T-helper 2 cell (primary cell): Measurements from ENCODE around the gene P2RX1.
A peak's percentile ranks its signal among the peaks of the same experiment; 100 is the strongest.
"Not testable (repeated sequence)": the region's sequence is repeated elsewhere in the genome, so short reads cannot be mapped to it uniquely, and the experiment has no call there.

Experiments
- DNase-seq, 5 experiments: peaks; one replicate each; pipeline versions ENCODE4 v3.0.0 to v3.0.0-alpha.2; 2012 to 2022

Gene P2RX1

DNA sequence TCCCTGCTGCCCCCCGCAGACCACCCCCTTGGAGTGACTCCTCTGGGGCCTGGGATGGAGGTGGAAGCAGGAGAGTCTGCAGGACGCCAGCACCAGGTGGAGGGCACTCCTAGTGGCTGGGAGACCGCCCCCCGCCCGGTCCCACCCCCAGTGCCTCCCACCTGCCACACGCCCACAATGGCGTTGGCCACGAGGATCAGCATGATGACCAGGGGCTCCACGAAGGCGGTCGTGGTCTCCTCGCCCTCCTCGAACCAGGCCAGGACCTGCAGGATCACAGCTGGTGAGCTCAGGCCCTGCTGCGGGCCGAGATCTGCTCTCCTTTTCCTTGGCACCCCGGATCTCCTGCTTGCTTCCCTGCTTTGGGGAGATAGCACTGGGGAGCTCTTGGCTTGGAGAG, 35.2 kb upstream of the P2RX1 start:
- no peak for DNase-seq

DNA sequence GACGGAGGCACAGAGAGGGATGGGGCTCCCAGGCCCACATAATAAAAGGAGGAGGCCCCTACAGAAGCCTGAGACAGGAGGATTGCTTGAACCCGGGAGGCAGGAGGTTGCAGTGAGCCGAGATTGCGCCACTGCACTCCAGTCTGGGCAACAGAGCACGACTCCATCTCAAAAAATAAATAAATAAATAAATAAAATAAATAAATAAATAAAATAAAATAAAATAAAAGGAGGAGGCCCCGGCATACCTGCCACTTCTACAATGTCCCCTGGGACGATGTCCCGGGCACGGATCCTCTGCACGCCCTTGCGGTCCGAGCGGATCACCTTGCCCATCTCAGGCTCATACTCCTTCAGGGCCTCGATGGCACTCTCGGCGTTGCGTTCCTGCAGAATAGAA, 34.7 kb upstream of the P2RX1 start:
- no peak for DNase-seq

DNA sequence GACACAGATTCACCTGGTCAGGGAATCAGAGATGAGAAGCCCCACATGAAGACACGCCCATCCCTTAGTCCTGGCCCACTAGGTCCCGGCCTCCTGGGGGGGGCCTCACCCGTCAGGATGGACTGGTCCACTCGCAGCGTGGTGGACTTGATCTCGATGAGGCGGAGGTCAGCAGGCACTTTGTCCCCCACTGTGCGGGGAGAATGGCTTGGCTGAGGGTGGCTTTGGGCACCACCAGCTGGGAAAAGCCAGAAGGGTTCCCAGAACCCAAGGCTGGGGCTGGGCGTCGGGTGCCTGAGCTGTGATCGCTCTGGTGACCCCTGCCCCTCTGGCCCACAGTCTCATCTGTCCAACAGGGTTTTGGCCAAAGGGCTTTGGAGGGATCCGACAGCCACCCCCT, 34.3 kb upstream of the P2RX1 start:
- no peak for DNase-seq

DNA sequence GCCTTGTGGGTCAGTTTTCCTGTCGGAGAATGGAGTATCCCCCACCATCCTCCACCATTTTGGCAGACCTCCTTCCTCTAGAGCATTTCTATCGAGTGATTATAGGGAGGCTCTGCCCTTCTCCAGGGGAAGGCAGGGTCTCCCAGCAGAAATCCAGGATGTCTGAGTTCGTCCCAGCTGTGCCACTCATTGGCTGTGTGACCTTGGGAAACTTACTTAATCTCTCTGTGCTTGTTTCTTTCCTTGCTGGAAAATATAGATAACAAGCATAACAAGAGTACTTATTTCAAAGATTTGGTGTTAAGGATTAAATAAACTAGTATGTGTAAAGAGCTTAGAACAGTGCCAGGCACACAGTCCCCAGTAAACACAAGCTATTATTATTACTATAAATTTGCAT, 33.2 kb upstream of the P2RX1 start:
- no peak for DNase-seq

DNA sequence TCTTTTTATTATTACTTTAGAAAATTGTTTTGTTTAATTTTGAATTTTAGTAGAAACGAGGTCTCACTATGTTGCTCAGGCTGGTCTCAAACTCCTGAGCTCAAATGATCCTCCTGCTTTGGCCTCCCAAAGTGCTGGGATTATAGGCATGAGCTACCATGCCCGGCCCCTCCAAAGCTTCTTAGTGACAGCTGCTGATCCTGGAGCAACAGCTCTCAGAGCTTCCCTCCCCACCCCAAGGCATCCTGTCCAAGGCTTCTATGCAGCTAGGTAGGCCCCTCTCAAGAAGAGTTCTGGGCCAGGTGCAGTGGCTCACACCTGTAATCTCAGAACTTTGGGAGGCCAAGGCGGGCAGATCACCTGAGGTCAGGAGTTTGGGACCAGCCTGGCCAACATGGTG, 32.3 kb upstream of the P2RX1 start:
- not testable (repeated sequence) for DNase-seq

DNA sequence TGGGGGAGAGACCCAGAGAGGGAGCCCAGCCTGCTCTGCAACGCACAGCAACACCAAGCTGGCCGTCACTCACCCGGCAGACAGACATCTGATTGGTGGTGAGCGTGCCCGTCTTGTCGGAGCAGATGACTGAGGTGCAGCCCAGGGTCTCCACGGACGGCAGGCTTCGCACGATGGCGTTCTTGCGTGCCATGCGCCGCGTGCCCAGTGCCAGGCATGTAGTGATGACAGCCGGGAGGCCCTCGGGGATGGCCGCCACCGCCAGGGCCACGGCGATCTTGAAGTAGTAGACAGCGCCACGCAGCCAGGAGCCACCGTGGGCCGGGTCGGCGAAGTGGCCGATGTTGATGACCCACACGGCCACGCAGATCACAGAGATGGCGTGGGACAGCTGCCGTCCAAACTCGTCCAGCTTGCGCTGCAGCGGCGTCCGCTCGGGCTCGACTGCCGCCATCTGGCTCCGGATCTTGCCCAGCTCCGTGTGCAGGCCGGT, 31.1 kb upstream of the P2RX1 start:
- DNase-seq, result no peak

DNA sequence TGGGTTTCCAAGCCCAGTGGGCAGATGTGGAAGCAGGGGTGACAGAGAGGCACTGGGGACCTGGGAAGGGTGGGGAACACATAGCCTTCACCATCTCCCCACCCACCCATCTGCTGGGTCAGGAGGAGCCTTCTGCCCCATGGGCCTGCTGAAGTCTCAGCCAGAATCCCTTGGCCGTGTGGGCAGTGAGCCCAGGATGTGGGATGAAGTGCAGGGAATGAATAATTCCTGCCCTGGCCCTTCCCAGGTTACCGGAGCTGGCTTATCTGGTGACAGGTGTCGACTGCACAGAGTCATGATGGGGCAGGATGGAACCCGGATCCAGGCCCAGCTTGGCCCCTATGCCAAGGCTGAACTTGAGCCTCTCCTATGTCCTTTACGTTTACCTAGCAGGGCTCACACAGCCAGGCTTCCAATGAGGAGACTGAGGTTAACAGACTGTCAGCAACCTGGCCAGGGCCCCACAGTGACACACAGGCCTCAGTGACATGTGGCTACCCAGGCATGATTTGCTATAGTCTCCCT, 30.5 kb upstream of the P2RX1 start:
- DNase-seq, result no peak

DNA sequence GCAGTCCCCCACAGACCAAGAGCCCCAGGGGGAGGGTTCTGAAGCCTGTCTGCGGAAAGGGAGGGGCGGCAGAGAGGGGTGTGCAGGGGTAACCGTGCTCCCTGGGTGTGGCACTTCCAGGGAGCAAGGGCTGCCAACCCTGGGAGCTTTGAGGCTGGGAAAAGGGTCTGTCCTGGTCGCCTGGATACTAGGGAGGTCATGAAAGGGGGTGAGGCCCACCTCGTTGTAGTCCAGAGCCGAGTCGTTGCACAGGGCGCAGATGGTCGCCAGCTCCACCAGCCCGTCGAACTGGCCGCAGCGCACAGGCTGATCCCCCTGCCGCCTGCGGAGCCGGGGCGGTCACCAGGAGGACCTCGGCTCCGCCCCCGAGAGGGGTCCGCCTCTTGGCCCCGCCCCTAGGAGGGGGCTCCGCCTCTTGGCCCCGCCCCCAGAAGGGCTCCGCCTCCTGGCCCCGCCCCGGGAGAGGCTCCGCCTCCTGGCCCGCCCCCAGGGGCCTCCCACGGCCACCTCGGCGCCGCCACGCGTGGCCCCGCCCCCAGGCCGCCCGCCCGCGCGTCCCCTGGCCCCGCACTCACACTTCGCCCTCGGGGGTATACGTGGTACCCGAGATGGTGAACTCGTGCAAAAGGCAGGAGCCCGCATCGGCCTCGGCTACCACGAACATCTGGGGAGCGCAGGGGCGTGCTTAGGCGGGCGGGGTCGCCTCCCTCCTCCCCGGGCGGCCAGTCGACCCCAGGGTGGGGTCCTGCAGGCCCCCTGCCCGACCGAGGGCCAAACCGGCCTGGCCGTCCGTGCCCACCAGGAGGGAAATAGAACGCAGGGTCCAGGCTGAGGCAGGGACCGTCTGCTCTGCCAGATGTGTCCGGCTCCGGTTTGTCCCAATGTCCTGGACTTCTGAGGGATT, 28.5 kb upstream of the P2RX1 start:
- peak in 3 of 5 experiments; percentile 33 to 51 (median 42) for DNase-seq

DNA sequence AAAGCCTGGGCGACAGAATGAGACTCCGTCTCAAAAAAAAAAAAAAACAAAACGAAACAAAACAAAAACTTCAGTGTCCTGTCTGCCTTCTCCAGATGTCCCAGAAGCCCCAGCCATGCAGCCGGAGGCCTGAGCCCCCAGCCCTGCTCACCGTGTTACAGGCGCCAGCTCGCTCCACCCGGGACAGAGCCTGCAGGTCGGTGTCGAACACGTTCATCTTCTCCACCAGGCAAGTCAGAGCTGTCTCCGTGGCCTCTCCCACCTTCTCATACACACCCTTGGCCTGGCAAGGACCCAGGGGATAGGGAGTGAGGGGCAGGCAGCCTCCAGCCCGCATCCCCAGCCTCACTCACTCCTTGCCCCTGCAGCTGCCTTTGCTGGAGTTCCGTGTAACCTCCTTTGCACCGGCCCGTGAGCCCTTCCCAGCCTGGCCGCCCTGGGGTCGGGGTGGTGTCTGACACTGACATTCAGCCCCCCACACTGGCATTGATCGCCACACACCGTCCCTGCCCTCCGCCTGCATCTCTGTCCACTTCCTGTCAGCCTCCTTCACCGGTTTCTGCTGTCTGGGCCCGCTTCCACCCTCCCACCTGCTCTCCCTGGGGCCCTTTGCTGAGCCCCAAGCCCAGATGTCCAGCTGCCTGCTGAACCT, 27.1 kb upstream of the P2RX1 start:
- DNase-seq, result no peak

DNA sequence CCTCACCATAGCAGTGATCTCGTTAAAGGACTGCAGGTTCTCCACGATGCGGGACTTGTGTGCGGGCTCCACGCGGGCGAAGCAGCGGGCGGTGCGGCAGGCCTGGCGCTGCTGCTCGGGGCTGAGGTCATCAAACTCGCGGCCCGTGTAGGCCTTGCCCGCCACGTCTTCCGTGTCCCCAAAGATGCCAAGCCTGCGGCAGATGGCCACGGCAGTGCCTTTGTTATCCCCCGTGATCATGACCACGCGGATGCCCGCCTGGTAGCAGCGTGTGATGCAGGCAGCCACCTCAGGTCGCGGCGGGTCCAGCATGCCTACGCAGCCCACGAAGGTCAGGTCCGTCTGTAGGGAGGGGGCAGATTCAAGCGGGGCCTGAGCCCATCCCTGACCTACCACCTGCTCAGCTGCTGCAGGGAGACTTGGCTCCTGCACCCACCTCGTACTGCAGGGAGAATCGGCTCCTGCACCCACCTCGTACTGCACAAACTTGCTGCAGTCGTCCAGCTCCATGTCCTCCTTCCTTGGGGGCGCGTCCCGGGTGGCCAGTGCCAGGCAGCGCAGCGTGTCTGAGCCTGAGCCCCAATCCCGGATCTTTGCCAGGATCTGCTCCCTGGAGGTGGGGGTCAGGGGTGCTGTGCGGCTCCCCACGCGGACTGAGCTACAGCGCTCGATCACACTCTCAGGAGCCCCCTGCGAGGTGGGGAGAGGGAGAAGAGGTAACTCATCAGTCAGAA, 24.9 kb upstream of the P2RX1 start:
- DNase-seq, result no peak

DNA sequence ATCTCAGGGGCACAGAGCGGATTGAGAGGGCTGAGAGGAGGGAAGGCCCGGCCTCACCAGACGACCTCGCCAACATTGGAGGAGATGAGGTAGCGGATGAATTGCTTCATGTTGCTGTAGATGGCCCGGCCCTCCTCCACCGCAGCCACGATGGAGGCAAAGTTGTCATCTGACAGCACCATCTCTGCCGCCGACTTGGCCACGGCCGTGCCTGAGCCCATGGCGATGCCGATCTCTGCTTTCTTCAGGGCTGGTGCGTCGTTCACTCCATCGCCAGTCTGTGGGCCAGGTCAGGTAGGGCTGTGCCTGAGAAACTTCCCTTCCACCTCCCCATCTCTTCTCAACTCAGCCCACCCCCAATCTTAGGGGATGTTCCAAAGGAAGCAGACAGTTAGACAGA, 21.1 kb upstream of the P2RX1 start:
- no peak for DNase-seq

DNA sequence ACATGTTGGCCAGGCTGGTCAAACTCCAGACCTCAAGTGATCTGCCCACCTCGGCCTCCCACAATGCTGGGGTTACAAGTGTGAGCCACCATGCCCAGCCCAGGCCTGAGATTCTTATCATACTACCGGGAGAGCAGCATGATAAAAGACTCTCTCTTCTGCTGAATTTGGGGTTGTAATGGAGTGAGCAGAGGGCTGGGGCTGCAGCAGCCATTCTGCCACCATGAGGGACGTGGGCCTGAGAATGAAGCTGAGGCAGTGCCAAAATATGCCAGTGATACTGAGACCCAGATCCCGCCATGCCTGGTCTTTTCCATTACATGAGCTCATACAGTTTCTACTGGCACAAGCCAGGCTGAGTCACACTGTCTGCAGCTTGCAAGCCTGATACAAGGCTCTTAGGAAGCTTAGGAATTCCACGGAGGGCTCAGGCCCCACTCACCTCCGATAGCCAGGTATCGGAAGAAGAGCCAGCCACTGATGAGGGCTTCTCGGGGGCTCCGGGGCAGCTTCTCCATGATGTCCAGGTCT, 19.6 kb upstream of the P2RX1 start:
- DNase-seq, result no peak

DNA sequence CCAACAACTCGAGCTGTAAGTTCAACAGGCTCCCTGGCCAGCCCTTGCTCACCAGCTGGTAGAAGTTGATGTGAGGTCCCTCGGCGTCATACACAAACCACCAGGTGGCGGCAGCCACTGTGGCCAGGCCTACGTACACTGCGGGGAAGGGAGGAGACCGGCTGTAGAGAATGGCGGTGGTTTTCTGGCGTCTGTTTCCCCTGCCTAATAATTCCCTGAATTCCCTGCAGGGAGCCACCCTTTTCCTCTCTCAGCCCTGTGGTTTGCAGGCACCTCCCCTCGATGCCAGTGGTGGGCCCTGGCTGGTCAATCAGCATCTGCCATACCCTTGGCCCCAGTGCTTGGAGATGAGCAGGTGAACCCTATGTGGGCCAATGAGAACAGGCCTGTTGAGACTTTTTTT, 18.9 kb upstream of the P2RX1 start:
- peak in 1 of 5 experiments; percentile 45 for DNase-seq

DNA sequence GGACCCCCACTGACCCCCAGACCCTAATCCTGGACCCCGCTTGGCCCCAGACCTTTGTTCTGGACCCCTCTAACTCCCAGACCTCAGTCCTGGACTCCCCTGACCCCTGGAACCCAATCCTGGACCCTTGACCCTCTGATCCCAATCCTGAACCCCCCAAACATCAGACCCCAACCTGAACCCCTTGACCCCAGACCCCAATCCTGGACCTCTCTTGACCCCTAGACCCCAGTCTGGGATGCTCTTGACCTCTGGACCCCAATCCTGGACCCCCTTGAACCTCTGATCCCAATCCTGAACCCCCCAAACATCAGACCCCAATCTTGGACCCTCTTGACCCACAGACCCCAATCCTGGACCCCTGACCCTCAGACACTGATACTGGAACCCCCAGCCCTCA, 13.5 kb upstream of the P2RX1 start:
- no peak for DNase-seq

DNA sequence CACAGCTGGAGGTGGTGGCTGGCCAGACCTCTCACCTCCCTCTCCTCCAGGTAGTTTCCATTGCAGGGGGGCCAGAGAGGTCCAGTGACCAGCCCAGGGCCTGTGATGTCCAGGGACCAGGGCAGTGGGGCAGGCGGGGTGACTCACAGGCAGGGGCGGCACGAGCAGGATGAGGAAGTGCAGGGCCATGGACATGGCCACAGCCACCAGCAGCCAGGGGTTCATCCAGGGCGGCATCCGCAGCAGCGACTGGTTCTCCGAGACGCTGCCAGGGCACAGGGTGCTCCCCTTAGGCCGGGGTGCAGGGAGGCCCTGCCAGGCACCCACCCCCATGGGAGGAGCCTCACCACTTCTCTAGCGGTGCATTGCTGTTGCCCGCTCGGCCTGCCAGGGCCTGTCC, 12.9 kb upstream of the P2RX1 start:
- DNase-seq, result no peak

DNA sequence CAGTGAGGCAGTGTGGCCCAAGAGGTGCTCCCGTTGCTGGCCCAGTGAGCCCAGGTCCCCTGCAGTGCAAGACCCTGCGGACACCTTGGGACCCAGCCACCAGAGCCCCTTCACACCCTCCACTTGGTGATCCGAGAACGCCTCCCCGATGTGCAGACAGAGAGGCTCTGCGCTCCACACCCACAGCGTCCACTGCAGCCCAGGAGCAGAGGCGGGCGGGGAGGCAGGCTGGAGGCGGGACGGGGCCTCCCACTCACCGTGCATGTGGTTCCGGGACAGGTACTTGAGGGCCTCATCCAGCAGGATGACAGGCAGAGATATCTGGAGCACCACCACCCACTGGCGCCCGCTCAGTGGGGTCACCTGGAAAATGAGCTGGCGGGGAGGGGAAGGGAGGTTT, 12.1 kb upstream of the P2RX1 start:
- DNase-seq, result no peak

DNA sequence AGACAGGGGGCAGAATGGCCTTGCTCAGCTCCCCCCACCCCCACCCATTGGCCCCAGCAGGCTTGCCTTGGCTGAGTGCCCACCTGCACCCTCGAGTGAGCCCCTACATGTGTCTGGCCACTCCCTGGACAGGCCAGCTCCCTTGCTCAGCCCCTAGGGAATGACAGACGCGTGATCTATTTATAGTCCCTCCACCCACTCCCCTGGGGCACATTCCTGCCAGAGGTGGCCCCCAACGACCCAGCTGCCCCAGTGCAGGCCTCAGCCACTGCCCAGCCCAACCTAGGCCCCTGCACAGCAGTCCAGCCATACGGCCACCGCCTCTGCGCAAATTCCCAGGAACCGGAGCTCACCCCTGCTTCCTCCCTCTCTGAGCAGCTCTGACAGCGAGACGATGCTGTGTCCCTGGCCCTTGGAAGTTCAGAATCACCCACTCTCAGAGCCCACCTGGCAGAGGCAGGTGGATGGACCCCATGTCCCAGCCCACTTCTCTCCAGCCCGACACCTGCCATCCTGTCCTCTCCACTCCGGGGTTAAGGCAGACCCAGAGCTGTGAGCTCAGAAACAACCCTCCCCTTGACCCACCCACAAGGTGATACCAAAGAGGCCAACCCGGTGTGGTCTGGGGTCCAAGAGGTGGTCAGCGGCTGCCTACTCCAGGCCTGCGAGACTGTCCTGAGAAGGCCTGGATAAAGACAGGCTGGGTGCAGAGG, 11.5 kb upstream of the P2RX1 start:
- DNase-seq, result no peak

DNA sequence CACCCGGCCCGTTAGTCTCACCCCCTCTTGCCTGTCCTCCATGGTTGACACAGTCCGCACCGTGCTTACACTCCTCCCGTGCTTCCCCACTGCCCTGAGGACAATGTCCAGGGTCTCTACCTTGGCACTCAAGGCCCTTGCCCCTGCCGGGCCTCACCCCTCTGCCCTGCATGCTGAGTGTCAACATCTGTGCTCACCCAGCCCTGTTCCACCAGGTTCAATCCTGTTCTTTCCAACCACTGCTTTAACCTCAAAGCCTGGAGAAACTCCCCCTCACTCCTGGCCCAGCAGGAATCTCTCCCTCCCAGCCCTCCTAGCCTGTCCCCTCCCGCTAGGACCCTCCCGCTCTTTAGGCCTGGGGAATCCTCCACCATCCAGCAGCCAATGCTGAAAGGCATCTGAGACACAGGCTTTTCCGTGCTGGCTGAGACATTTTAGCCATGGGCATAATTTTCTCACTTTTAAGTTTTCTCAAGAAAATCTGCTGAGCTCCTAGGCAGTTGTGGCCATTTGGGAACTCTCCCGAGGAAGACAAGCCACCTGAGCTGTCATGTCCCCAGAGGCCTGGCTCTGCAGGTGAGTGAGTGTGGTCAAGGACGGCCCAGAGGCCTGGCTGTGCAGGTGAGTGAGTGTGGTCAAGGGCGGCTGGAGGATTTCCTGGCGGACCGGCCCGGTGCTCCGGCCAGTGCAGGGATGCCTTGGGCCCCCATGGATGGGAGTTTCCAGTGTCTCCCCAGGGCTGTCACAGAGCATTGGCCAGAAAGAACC, 10.8 kb upstream of the P2RX1 start:
- DNase-seq, result no peak

DNA sequence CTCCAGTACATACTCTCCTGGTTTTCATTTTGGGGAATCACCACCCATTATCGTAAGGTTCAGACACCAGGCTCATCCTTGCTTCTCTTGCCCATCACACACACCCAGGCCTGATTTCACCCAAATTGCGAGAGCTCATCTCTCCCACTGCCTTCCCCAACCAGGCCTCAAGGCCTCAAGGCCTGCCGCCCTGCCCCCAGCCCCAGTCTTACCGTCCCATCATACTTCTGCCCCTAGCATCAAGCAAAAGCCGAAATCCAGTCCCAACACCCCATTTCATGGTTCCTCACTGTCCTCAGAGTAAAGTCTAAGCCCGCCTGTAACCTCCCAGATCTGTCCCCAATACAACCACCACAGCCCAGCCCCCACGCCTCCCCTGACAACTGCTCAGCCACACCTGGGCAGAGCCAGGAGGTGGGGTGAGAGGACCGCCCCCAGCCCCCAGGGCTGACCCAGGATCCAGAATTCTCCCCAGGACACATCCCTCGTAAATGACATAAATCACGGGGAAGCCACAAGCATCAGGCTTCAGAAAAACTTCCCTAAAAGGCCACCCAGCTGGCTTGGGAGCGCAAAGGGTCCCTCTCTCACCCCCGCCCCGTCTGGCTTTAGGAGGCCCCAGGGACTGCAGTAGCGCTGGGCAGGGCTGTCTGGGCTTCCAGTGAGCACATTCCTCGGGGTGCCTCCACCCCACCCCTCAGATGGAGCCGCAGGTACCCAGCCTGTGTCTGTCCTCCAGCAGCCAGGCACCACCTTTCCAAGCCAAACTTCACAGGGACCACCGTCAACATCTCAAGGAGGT, 9.6 kb upstream of the P2RX1 start:
- DNase-seq, result no peak

DNA sequence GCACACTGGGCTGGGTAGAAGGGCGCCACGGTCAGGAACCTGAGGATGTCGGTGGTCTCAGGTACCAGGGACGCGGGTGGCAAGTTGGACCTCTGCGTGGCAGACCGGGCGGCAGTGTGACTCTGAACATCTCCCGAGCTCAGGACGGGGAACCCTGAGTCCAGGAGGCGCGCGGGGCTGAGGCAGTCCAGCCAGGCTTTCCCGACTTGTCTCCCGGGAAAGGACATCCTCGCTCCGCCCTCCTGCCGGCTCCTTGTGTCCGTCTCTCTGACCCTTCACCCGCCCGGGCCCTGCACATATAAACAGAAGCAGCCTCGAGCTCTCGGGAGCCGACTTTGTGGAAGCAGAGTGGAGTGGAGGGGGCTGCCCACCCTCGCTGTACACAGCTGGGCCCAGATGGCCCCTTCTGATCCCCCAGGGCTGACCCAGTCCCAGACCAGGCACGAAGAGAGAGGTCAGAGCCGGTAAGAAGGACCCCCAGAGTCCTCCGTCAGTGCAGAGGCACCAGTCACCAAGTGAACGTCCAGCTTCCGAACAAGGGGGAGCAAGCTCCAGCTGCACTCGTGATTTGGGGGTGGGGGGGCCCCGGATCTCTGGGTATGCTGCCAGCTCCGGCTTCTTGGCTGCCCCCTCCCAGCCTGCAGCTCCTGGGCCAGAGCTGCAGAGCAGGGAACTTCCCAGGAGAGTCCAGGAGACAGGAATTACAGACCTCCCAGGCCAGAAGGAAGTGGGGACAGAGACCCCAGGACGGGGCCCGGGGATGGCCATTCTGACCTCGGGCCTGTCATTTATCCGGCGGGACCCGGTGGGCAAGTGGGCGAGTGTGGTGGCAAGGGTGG, 8.5 kb upstream of the P2RX1 start:
- DNase-seq, result no peak
